Retinal pigment epithelial cell (primary cell): ENCODE results near the gene FBLN7.

ENCODE experiments used
- DNase-seq: peaks from one replicate; pipeline ENCODE4 v3.0.0-alpha.2; 2010; ENCODE audit warnings: low read depth
- H3K4me3 ChIP-seq: 2 replicates; pipeline ENCODE4 v1.5.1; 2011; ENCODE audit warnings: mild to moderate bottlenecking, low read length, control low read depth, moderate library complexity
- TF ChIP-seq, protein P1 (sequence below): conservative IDR thresholded peaks from 2 replicates; pipeline ENCODE4 v1.5.1; 2011; ENCODE audit warnings: low read depth, low read length, control low read depth, inconsistent platforms

FBLN7 gene

DNA sequence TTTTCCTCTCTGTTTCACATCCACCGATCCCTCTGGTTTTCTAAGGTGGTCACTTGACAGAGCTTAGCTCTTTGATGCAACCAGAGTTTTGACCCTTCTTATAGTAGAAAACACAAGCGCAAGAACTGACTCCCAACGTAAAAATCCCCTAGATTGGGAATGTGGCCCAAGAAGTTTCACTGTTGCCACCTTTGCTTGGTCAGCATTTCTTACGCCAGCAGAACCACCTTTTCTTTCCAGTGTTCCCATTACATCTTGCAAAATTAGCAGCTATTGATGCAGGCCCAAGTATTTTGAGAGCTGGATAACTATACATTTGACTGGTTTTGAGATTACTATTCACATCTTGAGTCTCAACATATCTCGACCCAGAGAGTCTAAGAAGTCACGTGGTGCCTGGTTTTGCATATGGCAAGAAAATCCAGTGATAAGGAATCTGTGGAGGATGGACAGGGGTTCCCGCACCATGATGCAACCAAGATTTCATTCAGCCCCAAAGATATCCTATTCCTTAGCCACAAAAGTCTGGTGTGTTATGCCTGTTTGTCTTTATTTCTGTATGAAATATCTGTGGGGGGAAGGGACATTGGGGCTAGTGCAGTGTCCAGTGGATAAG is 37.9 kb downstream of the FBLN7 start:
- H3K4me3 ChIP-seq, result no peak overlapping the region
- TF ChIP-seq, protein P1, sequence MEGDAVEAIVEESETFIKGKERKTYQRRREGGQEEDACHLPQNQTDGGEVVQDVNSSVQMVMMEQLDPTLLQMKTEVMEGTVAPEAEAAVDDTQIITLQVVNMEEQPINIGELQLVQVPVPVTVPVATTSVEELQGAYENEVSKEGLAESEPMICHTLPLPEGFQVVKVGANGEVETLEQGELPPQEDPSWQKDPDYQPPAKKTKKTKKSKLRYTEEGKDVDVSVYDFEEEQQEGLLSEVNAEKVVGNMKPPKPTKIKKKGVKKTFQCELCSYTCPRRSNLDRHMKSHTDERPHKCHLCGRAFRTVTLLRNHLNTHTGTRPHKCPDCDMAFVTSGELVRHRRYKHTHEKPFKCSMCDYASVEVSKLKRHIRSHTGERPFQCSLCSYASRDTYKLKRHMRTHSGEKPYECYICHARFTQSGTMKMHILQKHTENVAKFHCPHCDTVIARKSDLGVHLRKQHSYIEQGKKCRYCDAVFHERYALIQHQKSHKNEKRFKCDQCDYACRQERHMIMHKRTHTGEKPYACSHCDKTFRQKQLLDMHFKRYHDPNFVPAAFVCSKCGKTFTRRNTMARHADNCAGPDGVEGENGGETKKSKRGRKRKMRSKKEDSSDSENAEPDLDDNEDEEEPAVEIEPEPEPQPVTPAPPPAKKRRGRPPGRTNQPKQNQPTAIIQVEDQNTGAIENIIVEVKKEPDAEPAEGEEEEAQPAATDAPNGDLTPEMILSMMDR, result no peak

GRCh38 chr2:112181571-112182290 is 43.5 kb downstream of the FBLN7 start:
- no peak for DNase-seq
- TF ChIP-seq, protein P1, result no peak
- no peak overlapping the region for H3K4me3 ChIP-seq

More for the DNA sequence above, 37.9 kb downstream of the FBLN7 start:
- DNase-seq, result no peak

DNA sequence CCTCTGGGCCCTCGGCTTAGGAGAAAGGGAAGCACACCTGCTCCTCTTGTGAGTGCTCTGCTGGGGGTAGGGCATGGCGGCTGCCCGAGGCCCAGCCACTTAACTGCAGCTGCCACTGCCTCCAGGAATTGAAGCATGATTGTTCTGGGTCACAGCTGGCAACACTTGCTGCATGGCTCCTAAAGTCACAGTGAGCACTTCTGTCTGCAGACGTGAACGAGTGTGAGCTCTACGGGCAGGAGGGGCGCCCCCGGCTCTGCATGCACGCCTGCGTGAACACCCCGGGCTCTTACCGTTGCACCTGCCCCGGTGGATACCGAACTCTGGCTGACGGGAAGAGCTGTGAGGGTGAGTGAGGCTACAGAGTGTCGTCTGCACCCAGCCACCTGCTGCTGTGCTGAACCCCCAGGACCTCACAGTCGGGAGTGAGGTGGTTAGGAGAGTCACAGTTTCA is 44.4 kb downstream of the FBLN7 start:
- TF ChIP-seq, protein P1, result no peak
- no peak for DNase-seq
- H3K4me3 ChIP-seq, result no peak overlapping the region

DNA sequence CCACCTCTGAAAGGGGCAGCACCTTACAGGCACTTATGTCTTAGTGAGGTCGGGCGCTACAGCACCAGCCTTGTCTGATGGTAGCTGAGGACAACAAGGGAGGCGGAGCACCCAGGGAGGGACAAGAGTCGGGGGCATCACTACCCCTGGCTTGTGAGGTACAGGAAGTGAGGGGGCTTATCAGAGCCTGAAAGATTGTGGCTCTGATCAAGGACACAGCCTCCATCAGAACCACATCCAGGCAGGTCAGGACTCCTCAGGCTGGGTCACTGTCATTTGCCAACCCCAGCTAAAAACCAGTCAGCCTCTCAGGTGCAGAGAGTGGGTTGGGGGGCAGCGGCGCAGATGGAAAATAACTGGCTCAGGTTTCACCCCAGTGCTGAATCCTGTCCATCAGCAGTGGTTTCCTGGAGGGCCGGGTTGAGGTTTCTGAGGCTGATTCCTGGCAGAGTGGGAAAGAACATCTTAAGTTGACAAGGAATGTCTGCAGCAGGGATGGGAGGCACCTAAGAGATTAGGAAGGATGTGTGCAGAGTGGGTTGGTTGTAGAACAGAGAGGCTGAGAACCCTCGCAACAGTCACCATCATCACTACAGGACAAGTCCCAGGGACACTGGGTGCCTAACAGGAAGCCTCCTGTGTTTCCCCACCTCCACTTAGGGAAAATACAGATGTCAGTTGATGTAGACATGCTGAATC is 45.3 kb downstream of the FBLN7 start:
- DNase-seq, result no peak
- H3K4me3 ChIP-seq, result no peak overlapping the region
- TF ChIP-seq, protein P1, result no peak

- H3K4me3 ChIP-seq, result no peak overlapping the region
- DNase-seq, result no peak
- TF ChIP-seq, protein P1, result no peak
Measured at GRCh38 chr2:112184121-112184520, 45.9 kb downstream of the FBLN7 start.

- TF ChIP-seq, protein P1, result no peak
- DNase-seq, result no peak
- H3K4me3 ChIP-seq, result no peak overlapping the region
Measured at GRCh38 chr2:112185131-112185530, 46.9 kb downstream of the FBLN7 start.
